ENCODE results near the gene SLIT1.

- TF ChIP-seq POLR2A (IDR thresholded peaks at IDR 0.05): no peak
- no peak for TF ChIP-seq POLR2AphosphoS5 (IDR thresholded peaks at IDR 0.05; ENCODE audit: insufficient read depth in 1 of 2, low read depth in 1 of 2)
- TF ChIP-seq CTCF (IDR thresholded peaks at IDR 0.05): no peak
Observed at GRCh38 chr10:97001183-97001991, 184.4 kb downstream of the SLIT1 start.
